NT2/D1 (cell line): ENCODE measurements around the gene WNK2.

ENCODE experiments used
- SUZ12 ChIP-seq: IDR thresholded peaks from 2 replicates; pipeline ENCODE4 v1.6.1; 2011; ENCODE audit not compliant: insufficient read length, insufficient read depth; ENCODE audit errors: extremely low read depth
- YY1 ChIP-seq: IDR thresholded peaks from 2 replicates; pipeline ENCODE4 v1.6.1; 2011; ENCODE audit not compliant: insufficient read length, insufficient read depth
- ZNF274 ChIP-seq: IDR thresholded peaks from 2 replicates; pipeline ENCODE4 v1.6.1; 2011; ENCODE audit warnings: mild to moderate bottlenecking, low read depth, low read length

DNA sequence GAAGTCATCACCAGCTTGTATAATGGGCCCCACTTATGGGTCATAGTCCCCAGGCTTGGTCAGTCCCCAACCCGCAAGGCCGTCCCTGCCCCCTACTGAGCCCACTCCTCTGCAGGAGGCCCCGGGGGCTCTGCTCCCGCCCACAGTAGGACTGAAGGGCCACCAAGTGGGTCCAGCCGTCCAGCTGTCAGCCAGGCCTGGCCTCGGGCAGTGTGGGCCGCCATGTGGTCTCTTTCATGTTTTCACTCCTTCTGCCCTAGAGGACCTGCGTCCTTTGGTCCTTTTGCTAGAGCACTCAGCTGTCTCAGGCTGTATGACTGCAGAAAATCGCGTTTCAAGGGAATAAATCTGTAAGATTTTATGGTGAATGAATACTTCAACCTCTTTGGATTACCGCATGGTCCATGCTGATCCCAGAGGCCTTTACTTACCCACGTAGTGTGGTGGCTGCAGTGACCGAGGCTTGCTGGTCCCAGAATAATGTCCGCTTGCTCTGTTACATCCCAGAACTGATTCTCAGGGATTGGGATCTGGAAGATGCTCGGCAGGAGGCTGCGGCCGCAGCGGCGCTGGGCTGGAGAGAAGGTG is 161.8 kb downstream of the WNK2 start:
- no peak for TF ChIP-seq YY1
- TF ChIP-seq ZNF274, result no peak
- TF ChIP-seq SUZ12, result no peak
